SU-DHL-6 (cell line): Measurements from ENCODE around the gene DBF4B.
A peak's percentile ranks its signal among the peaks of the same experiment; 100 is the strongest.

Experiments used
- H2AFZ ChIP-seq: fragments of 200-600 bp; sonication (generic); 2 replicates; pipeline ENCODE4 v1.6.1; 2014; ENCODE audit warnings: low read depth, mild to moderate bottlenecking, moderate library complexity, mixed read lengths, antibody characterized with exemption, low read length; ENCODE audit not compliant: severe bottlenecking
- H3F3A ChIP-seq: fragments of 200-600 bp; shearing (Covaris generic); 2 replicates; pipeline ENCODE4 v1.6.0; 2016; ENCODE audit warnings: antibody characterized with exemption, mild to moderate bottlenecking; ENCODE audit not compliant: insufficient read depth
- H3K27ac ChIP-seq: fragments of 200-600 bp; sonication (generic); 2 replicates; pipeline ENCODE4 v1.5.1; 2016; ENCODE audit warnings: low read depth, mild to moderate bottlenecking, low read length, moderate library complexity, mixed read lengths
- H3K27me3 ChIP-seq: fragments of 200-600 bp; sonication (generic), shearing (Covaris generic); 2 replicates; pipeline ENCODE4 v1.6.0; 2014; ENCODE audit warnings: mild to moderate bottlenecking, low read length
- H3K36me3 ChIP-seq: fragments of 200-600 bp; sonication (generic); 2 replicates; pipeline ENCODE4 v1.6.1; 2014; ENCODE audit warnings: mild to moderate bottlenecking, low read length, mixed read lengths
- H3K4me2 ChIP-seq: fragments of 300-600, 200-600 bp; shearing (Covaris generic), sonication (generic); 2 replicates; pipeline ENCODE4 v1.6.0; 2014; ENCODE audit warnings: low read length, low read depth, mild to moderate bottlenecking; ENCODE audit not compliant: poor library complexity, severe bottlenecking
- H3K4me3 ChIP-seq: fragments of 200-600 bp; sonication (generic); 2 replicates; pipeline ENCODE4 v1.5.1; 2014; ENCODE audit warnings: antibody characterized with exemption, low read length, mild to moderate bottlenecking, mixed read lengths; ENCODE audit not compliant: insufficient read depth, poor library complexity, severe bottlenecking
- H3K79me2 ChIP-seq: fragments of 200-600 bp; sonication (generic); 2 replicates; pipeline ENCODE4 v1.6.1; 2014; ENCODE audit warnings: mild to moderate bottlenecking, low read length, moderate library complexity; ENCODE audit not compliant: insufficient read depth
- H3K9ac ChIP-seq: fragments of 200-600 bp; sonication (generic); 2 replicates; pipeline ENCODE4 v1.7.0; 2014; ENCODE audit warnings: mild to moderate bottlenecking, low read length
- H3K9me2 ChIP-seq: fragments of 200-600 bp; sonication (generic); replicated peaks from 2 replicates; pipeline ENCODE4 v1.6.1; 2014; ENCODE audit warnings: low read length; ENCODE audit not compliant: insufficient read depth
- H3K9me3 ChIP-seq: fragments of 200-600 bp; sonication (generic); 2 replicates; pipeline ENCODE4 v1.6.1; 2014; ENCODE audit warnings: low read length, mixed read lengths; ENCODE audit not compliant: insufficient read depth
- H4K20me1 ChIP-seq: fragments of 200-600 bp; sonication (generic); 2 replicates; pipeline ENCODE4 v1.6.1; 2014; ENCODE audit warnings: low read depth, mild to moderate bottlenecking, antibody characterized with exemption, low read length, moderate library complexity, mixed read lengths
- EZH2phosphoT487 ChIP-seq: fragments of 200-600 bp; sonication (generic), shearing (Covaris generic); conservative IDR thresholded peaks from 2 replicates; pipeline ENCODE4 v1.6.1; 2018; ENCODE audit warnings: mild to moderate bottlenecking, antibody characterized with exemption, low read length, moderate library complexity, mixed read lengths
- TF ChIP-seq, protein P1 (sequence below): fragments of 200-600 bp; sonication (generic); IDR thresholded peaks from one replicate; pipeline ENCODE4 v1.5.1; 2017; ENCODE audit warnings: antibody characterized with exemption, mild to moderate bottlenecking, low read length, moderate library complexity; ENCODE audit not compliant: insufficient read depth, poor library complexity, severe bottlenecking

The DBF4B gene

DNA sequence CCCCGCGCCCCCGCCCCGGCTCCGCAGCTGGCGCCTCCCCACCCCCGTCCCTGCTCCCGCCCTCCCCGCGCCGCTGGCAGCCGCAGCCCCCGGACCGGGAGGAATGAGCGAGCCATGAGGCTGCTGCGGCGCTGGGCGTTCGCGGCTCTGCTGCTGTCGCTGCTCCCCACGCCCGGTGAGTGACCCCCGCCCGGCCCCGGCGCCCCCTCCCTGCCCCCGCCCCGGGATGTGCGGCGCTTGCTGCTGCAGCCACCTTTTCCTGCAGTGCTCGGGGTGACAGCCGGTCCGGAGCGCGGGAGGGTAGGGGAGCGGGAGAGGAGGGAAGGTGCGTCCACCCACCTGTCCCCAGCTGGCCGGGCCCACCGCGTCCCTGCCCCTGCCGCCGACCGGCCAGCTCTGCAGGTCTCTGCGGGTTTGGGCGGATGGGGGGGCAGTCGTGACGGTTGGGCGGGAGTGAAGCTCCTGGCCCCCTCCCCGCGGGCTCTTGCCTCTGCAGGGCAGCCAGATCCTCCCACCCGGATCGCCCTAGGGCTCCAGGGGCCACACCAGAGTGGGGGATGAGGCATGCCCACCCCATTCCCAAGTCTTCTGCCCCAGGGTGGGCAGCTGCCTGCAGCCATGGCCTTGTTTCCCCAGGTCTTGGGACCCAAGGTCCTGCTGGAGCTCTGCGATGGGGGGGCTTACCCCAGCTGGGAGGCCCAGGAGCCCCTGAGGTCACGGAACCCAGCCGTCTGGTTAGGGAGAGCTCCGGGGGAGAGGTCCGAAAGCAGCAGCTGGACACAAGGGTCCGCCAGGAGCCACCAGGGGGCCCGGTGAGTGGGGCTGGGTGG, 50.8 kb downstream of the DBF4B start:
- H4K20me1 ChIP-seq, result no peaks in the 10 kb centered on the region
- no peaks in the 10 kb centered on the region for H3K36me3 ChIP-seq
- H3K9me2 ChIP-seq, result no peaks in the 10 kb centered on the region
- TF ChIP-seq, protein P1, sequence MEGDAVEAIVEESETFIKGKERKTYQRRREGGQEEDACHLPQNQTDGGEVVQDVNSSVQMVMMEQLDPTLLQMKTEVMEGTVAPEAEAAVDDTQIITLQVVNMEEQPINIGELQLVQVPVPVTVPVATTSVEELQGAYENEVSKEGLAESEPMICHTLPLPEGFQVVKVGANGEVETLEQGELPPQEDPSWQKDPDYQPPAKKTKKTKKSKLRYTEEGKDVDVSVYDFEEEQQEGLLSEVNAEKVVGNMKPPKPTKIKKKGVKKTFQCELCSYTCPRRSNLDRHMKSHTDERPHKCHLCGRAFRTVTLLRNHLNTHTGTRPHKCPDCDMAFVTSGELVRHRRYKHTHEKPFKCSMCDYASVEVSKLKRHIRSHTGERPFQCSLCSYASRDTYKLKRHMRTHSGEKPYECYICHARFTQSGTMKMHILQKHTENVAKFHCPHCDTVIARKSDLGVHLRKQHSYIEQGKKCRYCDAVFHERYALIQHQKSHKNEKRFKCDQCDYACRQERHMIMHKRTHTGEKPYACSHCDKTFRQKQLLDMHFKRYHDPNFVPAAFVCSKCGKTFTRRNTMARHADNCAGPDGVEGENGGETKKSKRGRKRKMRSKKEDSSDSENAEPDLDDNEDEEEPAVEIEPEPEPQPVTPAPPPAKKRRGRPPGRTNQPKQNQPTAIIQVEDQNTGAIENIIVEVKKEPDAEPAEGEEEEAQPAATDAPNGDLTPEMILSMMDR, result no peak
- no peak for TF ChIP-seq EZH2phosphoT487
- no peak overlapping the region for H2AFZ ChIP-seq
- H3K9ac ChIP-seq, result peak overlapping the region; percentile 20; the same call in 1 of the 2 replicates
- H3K79me2 ChIP-seq, result no peaks in the 10 kb centered on the region
- H3F3A ChIP-seq, result no peaks in the 10 kb centered on the region
- no peak overlapping the region for H3K27ac ChIP-seq
- H3K4me3 ChIP-seq, result no peak overlapping the region
- peak overlapping the region; percentile 40 for H3K4me2 ChIP-seq
- H3K27me3 ChIP-seq, result no peaks in the 10 kb centered on the region
- no peaks in the 10 kb centered on the region for H3K9me3 ChIP-seq

DNA sequence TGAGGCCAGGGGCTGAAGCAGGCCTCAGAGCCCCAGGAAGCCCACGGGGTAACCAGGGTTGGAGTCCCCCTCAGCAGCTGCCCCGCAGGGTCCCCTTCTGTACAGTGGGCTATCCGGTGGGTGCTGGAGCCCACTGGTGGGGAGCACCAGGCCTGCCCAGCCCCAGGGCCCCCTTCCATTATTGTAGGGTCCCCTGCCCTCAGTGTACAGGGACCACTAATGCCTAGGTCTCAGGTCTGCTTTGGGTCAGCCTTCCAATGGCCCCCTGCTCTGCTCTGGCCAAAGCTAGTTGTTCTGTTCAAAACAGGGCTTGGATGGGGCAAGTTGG, 51.4 kb downstream of the DBF4B start:
- H4K20me1 ChIP-seq, result no peaks in the 10 kb centered on the region
- no peaks in the 10 kb centered on the region for H3F3A ChIP-seq
- no peak overlapping the region for H3K4me3 ChIP-seq
- no peak for TF ChIP-seq EZH2phosphoT487
- TF ChIP-seq, protein P1, result no peak
- no peaks in the 10 kb centered on the region for H3K9me3 ChIP-seq
- no peaks in the 10 kb centered on the region for H3K27me3 ChIP-seq
- no peaks in the 10 kb centered on the region for H3K9me2 ChIP-seq
- no peak overlapping the region for H3K9ac ChIP-seq
- H3K27ac ChIP-seq, result no peak overlapping the region
- no peaks in the 10 kb centered on the region for H3K79me2 ChIP-seq
- no peak overlapping the region for H3K4me2 ChIP-seq
- no peaks in the 10 kb centered on the region for H3K36me3 ChIP-seq
- H2AFZ ChIP-seq, result no peak overlapping the region

DNA sequence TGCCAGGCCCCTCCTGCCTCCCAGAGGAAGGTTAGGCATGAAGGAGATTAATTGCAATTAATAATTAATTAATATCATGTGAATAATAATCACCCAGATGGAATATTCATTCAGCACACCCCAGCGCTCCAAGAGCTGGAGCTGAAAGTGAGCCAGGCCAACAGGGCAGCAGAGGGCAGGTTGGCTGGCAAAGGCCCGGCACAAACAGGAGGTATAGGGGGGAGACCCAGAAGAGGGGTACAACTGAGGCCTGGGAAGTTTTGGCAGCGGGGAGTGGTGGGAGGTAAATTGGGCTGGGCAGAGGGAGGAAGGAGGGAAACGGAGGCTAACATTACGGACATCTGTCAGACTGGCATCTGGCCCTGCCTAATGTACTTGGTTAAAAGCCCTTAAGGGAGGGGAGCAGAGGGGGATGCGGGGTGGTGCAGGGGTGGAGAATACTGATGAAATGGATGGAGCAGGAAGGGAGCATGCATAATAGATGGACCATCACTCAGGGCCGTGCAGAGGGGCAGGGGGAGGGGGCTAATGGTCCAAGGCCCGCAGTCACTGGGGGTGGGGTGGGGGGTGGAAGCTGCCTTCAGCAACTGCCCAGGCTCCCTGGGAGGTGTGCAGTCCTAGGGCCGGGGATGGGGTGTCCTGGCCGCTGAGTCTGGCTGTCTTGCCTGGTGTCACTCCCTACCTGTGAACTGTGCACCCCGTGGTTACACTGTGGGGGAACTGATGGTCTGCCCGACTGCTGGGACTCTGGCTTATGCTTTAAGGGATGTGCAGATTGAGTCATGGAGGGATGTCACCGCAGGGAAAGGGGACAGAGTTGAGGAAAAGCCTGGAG, 52.2 kb downstream of the DBF4B start:
- Histone ChIP-seq H3K27ac (no peak overlapping the region), H3K9ac (no peak overlapping the region), H3F3A (no peaks in the 10 kb centered on the region), H3K79me2 (no peaks in the 10 kb centered on the region), H3K36me3 (no peaks in the 10 kb centered on the region), H3K4me3 (no peak overlapping the region), H3K9me3 (no peaks in the 10 kb centered on the region), H2AFZ (no peak overlapping the region), H3K4me2 (no peak overlapping the region), H3K9me2 (no peaks in the 10 kb centered on the region), H4K20me1 (no peaks in the 10 kb centered on the region), H3K27me3 (no peaks in the 10 kb centered on the region)
- TF ChIP-seq EZH2phosphoT487, result no peak
- TF ChIP-seq, protein P1, result no peak
